ENCODE results near the gene VTN. TPM values are rescaled to one million over a fixed set of nuclear protein-coding genes. Genes with fewer than 3 reads are reported as not detected.
"Not testable (repeated sequence)": the region's sequence is repeated elsewhere in the genome, so short reads cannot be mapped to it uniquely, and the experiment has no call there.

VTN gene
- total RNA-seq, 1 donor: 0.09 TPM

DNA sequence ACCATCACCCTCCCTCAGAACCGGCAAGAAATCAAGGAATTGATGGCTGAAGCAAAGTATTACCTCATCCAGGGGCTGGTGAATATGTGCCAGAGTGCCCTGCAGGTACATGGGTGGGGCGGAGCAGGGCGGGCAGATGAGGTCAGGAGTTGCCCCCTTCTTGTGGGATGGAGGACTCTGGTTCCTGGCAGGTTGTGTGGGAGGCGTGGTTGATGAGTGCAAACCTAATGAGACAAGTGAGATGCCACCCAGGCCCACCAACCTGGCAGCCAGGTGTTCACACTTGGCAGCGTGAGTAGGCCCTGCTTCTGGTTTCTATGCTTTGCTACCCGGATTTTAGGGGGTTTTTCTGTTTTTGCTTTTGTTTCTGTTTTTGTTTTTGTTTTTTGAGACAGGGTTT, 29.7 kb downstream of the VTN start:
- DNase-seq (ENCODE audit: low read depth): no peak
- TF ChIP-seq, protein P1, sequence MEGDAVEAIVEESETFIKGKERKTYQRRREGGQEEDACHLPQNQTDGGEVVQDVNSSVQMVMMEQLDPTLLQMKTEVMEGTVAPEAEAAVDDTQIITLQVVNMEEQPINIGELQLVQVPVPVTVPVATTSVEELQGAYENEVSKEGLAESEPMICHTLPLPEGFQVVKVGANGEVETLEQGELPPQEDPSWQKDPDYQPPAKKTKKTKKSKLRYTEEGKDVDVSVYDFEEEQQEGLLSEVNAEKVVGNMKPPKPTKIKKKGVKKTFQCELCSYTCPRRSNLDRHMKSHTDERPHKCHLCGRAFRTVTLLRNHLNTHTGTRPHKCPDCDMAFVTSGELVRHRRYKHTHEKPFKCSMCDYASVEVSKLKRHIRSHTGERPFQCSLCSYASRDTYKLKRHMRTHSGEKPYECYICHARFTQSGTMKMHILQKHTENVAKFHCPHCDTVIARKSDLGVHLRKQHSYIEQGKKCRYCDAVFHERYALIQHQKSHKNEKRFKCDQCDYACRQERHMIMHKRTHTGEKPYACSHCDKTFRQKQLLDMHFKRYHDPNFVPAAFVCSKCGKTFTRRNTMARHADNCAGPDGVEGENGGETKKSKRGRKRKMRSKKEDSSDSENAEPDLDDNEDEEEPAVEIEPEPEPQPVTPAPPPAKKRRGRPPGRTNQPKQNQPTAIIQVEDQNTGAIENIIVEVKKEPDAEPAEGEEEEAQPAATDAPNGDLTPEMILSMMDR (IDR thresholded peaks at IDR 0.05; ENCODE audit: insufficient read depth, low read length): no peak
- no peak overlapping the region for H3K4me3 ChIP-seq (ENCODE audit: low read depth, low read length)

DNA sequence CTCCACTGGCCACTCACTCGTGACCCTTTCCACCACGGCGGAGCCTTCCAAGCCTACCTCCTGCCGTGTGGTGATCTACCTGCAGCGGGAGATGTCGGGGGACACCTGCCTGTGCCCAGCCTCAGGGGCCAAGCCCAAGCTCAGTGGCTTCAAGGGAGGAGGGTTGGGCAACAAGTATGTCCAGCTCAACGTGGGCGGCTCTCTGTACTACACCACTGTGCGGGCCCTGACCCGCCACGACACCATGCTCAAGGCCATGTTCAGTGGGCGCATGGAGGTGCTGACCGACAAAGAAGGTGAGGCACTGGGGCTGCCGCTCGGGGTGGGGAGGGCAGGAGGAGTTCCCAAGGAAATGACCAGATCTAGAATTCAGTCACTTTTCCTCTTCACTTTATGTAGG, 30.7 kb downstream of the VTN start:
- TF ChIP-seq, protein P1 (IDR thresholded peaks at IDR 0.05; ENCODE audit: insufficient read depth, low read length): no peak
- DNase-seq (ENCODE audit: low read depth): no peak
- no peak overlapping the region for H3K4me3 ChIP-seq (ENCODE audit: low read depth, low read length)

DNA sequence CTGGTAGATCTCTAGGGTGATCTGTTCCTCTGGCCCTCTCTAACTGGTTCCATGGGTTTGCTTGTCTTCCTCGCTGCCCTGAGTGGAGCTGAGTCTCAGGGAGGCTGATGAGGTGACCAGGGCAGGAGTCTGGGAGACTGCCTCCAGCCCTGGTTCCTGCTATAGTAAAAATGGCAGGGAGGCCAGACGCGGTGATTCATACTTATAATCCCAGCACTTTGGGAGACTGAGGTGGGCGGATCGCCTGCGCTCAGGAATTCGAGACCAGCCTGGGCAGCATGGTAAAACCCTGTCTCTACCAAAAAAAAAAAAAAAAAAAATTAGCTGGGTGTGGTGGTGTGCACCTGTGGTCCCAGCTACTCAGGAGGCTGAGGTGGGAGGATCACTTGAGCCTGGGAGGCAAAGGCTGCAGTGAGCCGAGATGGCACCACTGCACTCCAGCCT, 31.3 kb downstream of the VTN start:
- not testable (repeated sequence) for H3K4me3 ChIP-seq (ENCODE audit: low read depth, low read length)

DNA sequence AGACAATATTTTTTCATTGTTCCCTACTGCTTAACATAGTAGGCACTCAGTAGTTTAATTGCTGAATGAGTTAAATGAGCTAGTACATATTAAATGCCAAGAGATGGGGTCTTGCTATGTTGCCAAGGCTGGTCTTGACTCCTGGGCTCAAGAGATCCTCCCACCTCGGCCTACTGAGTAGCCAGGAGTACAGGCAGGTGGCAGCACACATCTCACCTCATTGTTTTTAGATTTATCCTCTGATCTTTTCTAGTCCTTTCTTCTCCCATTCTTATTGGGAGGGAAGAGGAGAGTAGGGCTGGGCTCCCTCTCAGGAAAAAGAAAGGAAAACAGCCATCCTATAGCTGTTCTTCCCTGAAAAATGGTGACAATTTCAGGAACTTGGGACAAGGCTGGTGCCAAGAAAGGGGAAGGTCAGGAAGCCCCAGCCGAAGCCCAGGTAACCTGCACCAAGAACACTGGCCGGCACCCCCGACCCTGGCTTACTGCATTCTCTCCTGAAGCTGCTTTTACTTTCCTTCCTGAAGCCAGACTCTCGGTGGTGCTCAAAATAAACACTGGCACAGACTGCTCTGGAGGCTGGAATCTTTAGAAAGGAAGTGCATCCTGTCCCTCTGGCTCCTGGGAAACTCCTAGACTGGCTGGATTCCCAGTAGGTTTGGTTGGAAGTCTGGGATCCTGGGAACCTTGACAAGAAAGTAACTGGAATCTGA, 31.9 kb downstream of the VTN start:
- H3K4me3 ChIP-seq (ENCODE audit: low read depth, low read length): peak overlapping the region; percentile 32
- TF ChIP-seq, protein P1 (IDR thresholded peaks at IDR 0.05; ENCODE audit: insufficient read depth, low read length): no peak
- peak; percentile 79 for DNase-seq (ENCODE audit: low read depth)

More for the DNA sequence above, 31.3 kb downstream of the VTN start:
- not testable (repeated sequence) for DNase-seq (ENCODE audit: low read depth)

DNA sequence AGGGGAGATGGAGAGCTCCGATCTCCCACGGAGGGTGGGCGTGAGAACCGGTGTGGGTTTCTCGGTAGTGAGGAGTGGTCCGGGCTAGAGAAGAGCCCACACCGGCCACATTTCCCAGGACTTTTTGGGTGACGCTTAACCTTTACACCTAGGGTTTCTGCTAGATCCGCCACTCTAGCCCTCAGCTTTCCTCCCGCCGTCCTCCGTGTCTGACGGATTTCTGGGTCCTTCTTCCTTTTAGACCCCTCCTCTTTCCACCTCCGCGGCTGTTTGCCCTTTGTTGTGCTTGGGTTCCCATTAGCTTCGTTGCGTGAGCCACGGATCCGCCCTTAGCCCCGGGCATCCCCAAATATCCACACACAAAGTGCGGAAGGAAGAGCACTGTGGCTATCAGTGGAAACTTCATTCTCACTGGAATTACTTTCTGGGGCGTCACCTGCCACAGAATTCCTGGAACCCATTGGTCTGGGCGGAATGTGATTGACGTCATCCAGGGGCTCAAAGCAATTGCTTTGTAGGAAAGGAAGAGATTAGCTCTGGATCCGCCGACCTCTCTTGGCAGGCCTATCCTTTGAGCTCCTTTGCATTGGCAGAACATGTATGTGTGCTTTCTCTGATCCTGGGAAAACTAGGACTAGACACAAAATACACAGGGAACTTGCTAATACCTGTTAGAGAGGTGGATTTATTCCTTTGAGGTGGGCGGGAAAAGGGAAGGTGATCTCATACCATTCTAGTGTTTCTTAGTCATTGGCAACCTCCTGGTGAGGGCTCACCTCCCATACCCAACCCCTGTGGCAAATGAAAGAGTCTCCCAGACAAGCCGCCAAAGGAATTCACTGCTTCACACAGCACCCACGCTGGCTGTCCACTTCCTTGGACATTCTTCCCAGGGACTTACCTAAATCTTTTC, 33.9 kb downstream of the VTN start:
- TF ChIP-seq, protein P1 (IDR thresholded peaks at IDR 0.05; ENCODE audit: insufficient read depth, low read length): no peak
- DNase-seq (ENCODE audit: low read depth): peak; percentile 96
- H3K4me3 ChIP-seq (ENCODE audit: low read depth, low read length): peak overlapping the region; percentile 92

DNA sequence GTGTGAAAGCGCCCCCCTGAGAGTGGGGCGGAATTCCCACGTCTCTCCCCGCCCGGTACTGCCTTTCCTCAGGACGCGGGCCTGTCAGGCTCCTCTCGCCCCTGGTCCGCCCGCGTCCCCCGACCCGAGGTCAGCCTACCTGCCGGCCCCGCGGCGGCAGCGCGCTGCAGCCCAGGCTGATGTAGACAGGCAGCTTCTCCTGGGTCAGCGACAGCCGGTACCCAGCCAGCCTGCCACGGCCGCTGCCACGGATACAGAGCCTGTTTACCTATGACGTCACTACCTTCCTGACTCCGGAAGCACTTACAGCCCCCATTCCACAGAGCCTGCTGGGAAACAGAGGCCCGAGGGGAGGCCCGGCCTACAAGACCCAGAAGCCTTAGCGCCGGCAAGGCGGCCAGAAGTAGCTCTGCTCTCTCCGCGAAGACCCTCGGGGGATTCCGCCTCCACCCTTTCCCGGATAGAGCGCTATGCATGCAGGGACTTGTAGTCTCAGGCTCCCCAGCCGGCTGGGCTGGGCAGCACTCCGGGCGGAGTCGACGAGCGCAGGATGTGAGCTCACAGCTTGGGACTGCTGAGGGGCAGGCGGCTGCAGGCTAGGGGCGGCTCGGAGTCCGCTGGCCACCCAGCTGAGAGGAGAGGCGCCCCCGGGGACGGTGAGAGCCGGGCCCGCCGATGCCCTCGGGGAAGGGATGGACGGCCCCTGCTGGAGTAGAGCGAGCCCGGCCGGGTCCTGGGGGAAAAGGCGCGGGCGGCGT, 34.7 kb downstream of the VTN start, which contains the start of the genes IFT20 and TNFAIP1:
TSS of gene IFT20 (minus strand) at position 272 of the 758 bp plus-strand sequence. CDS start 3,487 bp downstream, outside the sequence.
TSS of gene TNFAIP1 (plus strand) at position 561 of the 758 bp plus-strand sequence. CDS start 3,761 bp downstream, outside the sequence.
- peak; percentile 100 for DNase-seq (ENCODE audit: low read depth)
- TF ChIP-seq, protein P1 (IDR thresholded peaks at IDR 0.05; ENCODE audit: insufficient read depth, low read length): peak; percentile 3

More for the DNA sequence above, 34.7 kb downstream of the VTN start, which contains the start of the genes IFT20 and TNFAIP1:
- H3K4me3 ChIP-seq (ENCODE audit: low read depth, low read length): peak within 1 kb of the TSS; percentile 95

Data from fibroblast of the aortic adventitia (primary cell).